ENCODE results near the gene RIPK4.
"Not testable (repeated sequence)": the region's sequence is repeated elsewhere in the genome, so short reads cannot be mapped to it uniquely, and the experiment has no call there.

DNA sequence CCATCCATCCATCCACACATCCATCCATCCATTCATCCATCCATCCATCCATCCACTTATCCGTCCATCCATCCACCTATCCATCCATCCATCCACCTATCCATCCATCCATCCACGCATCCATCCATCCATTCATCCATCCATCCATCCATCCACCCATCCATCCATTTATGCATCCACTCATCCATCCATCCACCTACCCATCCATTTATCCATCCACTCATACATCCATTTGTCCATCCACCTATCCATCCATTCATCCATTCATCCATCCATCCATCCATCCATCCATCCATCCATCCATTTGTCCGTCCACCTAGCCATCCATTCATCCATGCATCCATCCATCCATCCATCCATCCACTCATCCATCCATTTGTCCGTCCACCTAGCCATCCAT is 72.8 kb downstream of the RIPK4 start:
- not testable (repeated sequence) for TF ChIP-seq BHLHE40 (IDR thresholded peaks at IDR 0.05; ENCODE audit: borderline replicate concordance); ARNT (IDR thresholded peaks at IDR 0.05); FOXM1 (IDR thresholded peaks at IDR 0.05; ENCODE audit: borderline replicate concordance)

Measured in HEK293T (cell line).